ENCODE data around the gene ZNF146.

DNA sequence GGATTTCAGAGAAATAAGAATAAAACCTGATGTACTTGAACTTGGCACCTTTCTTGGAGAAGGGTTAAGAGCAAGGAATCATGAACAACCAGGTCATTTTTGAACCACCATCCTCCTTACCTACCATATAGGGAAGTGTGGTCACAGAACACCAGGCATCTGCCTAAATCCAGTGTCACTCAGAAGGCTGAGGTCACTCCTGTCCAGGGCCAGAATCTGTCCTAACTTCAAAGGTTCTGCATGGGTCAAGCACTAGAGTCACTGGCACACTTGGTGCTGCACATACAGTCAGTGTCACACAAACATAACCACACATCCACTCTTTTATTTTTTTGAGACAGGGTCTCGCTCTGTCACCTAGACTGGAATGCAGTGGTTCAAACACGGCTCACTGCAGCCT lies 2.0 kb upstream of the ZNF146 start:
- TF ChIP-seq, protein P1, sequence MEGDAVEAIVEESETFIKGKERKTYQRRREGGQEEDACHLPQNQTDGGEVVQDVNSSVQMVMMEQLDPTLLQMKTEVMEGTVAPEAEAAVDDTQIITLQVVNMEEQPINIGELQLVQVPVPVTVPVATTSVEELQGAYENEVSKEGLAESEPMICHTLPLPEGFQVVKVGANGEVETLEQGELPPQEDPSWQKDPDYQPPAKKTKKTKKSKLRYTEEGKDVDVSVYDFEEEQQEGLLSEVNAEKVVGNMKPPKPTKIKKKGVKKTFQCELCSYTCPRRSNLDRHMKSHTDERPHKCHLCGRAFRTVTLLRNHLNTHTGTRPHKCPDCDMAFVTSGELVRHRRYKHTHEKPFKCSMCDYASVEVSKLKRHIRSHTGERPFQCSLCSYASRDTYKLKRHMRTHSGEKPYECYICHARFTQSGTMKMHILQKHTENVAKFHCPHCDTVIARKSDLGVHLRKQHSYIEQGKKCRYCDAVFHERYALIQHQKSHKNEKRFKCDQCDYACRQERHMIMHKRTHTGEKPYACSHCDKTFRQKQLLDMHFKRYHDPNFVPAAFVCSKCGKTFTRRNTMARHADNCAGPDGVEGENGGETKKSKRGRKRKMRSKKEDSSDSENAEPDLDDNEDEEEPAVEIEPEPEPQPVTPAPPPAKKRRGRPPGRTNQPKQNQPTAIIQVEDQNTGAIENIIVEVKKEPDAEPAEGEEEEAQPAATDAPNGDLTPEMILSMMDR (IDR thresholded peaks at IDR 0.05) = no peak
- no peak for TF ChIP-seq POLR2A (IDR thresholded peaks at IDR 0.05)
